Measurements from ENCODE around the gene GABRA1.

- no peak for TF ChIP-seq ZNF274 (IDR thresholded peaks at IDR 0.05; ENCODE audit: low read depth, low read length)
- TF ChIP-seq YY1 (IDR thresholded peaks at IDR 0.05; ENCODE audit: insufficient read depth, insufficient read length): no peak
Measured at GRCh38 chr5:161946911-161947310, 99.0 kb downstream of the GABRA1 start.

All from NT2/D1 (cell line).